Tibial artery (tissue), 4 donors: ENCODE results near the gene MAP4K2.
A peak's percentile ranks its signal among the peaks of the same experiment; 100 is the strongest.

Experiments used
- DNase-seq, 2 donors: peaks; one replicate each; pipeline ENCODE4 v3.0.0-alpha.2; 2019
- H3K27ac ChIP-seq, 2 donors: fragments of 200-600 bp; sonication (generic) in 1 of 2; 1 replicate in 1 of 2; 2 replicates in 1 of 2; pipeline ENCODE4 v1.5.1; 2018 to 2019; ENCODE audit warnings: mild to moderate bottlenecking in 1 of 2
- H3K27me3 ChIP-seq, 2 donors: fragments of 200-600 bp; sonication (generic) in 1 of 2; one replicate each; pipeline versions ENCODE4 v1.5.1 to v1.6.0; 2016 to 2019
- H3K36me3 ChIP-seq, 3 donors: fragments of 200-600 bp; sonication (generic) in 2 of 3; one replicate each; pipeline ENCODE4 v1.5.1; 2016 to 2019; ENCODE audit warnings: mild to moderate bottlenecking in 2 of 3
- H3K4me1 ChIP-seq, 4 donors: fragments of 200-600 bp; sonication (generic) in 2 of 4; 1 replicate in 3 of 4; 2 replicates in 1 of 4; pipeline ENCODE4 v1.5.1; 2016 to 2019
- H3K4me3 ChIP-seq, 2 donors: fragments of 200-600 bp; sonication (generic) in 1 of 2; 1 replicate in 1 of 2; 2 replicates in 1 of 2; pipeline ENCODE4 v1.5.1; 2018 to 2019; ENCODE audit warnings: mild to moderate bottlenecking in 2 of 2
- H3K9me3 ChIP-seq, 3 donors: fragments of 200-600 bp; sonication (generic) in 1 of 3; one replicate each; pipeline ENCODE4 v1.5.1; 2016 to 2019
- intact Hi-C: fragments of 100-400 bp; cut with DNase I; formaldehyde crosslinking; loops from one replicate; pipeline ENCODE4 v1.15.0; 2023; ENCODE audit warnings: low total_unique reads
- TF ChIP-seq, protein P1 (sequence below), 2 experiments: fragments of 200-600 bp in 1 of 2; fragments of 450-650 bp in 1 of 2; IDR thresholded peaks; one replicate each; pipeline ENCODE4 v1.5.1; 2017 to 2019; ENCODE audit warnings: antibody characterized with exemption in 2 of 2, mild to moderate bottlenecking in 1 of 2, moderate library complexity in 1 of 2

Gene MAP4K2

DNA sequence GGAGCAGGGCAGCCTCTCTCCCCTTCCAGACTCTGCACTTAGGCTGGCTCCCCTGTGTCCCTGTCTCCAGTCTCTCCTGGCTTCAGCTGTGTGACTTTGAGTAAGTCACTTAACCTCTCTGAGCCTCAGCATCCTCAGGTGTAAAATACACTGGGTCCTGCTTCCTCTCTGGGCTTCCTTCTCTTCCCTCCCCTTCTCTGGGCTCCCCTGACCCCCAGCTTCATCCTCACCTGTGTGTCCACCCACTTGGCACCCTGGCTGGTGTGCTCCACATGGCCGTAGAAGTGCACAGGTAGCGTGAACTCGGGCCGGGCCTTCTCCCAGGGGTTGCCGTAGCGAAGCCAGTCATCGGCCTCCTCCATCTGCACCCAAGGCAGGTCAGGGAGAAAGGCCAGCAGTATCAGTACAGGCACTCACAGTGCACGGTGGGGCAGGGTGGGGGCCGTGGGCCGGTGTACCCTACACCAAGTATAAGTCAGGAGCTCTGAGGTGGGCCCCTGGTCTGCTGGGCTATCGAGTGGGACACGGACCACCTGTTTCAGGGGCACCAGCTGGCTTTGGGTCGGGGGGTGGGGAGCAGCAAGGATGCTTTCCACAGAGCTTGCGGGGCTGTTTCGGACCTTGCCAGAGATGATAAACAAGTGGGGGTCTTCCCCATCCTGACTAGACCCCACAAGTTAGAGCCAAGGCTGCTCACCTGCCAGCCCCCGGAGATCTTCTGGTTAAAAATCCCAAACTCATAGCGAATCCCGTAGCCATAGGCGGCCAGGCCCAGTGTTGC lies 45.3 kb downstream of the MAP4K2 start:
- Histone ChIP-seq H3K4me1 (peaks cover 8 to 45% (median 37%) of the 10 kb centered on the region in 4 donors), H3K36me3 (peaks cover 3 to 34% (median 4%) of the 10 kb centered on the region in 3 donors)
- DNase-seq = peak; percentile 20 to 61

DNA sequence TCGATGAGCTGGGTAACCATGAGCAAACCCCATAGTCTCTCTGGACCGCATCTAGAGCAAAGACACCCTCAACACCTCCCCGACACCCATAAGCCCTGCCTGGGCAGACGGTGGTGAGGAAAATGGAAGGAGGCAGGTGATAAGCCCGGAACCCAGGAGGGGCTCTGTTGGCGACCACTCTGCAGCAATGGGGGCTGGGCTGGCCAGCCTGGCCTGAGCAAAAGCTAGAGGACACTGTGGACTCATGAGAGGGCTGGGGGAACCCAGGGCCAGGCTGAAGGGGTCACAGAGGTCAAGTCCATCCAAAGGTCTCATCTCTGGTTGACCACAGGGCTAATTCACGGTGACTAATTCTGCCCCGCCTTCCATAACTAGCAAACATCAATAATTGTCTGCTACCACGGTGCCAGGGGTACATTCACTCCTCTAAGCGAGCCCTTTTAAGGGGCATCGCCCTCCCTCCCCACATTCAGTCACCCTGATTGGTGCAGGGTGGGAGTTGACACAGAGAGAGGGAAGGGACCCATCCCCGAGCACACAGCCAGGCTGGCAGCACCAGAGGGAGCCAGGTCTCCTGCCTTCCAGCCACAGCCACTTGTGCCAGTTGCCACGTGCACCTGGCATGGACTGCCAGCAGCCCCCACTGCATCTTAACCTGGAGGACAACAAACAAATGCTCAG lies 47.2 kb downstream of the MAP4K2 start:
- TF ChIP-seq, protein P1, sequence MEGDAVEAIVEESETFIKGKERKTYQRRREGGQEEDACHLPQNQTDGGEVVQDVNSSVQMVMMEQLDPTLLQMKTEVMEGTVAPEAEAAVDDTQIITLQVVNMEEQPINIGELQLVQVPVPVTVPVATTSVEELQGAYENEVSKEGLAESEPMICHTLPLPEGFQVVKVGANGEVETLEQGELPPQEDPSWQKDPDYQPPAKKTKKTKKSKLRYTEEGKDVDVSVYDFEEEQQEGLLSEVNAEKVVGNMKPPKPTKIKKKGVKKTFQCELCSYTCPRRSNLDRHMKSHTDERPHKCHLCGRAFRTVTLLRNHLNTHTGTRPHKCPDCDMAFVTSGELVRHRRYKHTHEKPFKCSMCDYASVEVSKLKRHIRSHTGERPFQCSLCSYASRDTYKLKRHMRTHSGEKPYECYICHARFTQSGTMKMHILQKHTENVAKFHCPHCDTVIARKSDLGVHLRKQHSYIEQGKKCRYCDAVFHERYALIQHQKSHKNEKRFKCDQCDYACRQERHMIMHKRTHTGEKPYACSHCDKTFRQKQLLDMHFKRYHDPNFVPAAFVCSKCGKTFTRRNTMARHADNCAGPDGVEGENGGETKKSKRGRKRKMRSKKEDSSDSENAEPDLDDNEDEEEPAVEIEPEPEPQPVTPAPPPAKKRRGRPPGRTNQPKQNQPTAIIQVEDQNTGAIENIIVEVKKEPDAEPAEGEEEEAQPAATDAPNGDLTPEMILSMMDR (IDR thresholded peaks at IDR 0.05) = no peak
- no peak overlapping the region for H3K4me3 ChIP-seq
- H3K27ac ChIP-seq = no peak overlapping the region
- intact Hi-C loops = no loop called here
- DNase-seq = peak; percentile 7 to 62
- H3K36me3 ChIP-seq = peaks cover 13 to 49% (median 20%) of the 10 kb centered on the region in 3 donors
- no peaks in the 10 kb centered on the region for H3K9me3 ChIP-seq
- peaks cover 8 to 26% (median 23%) of the 10 kb centered on the region in 4 donors for H3K4me1 ChIP-seq
- H3K27me3 ChIP-seq = no peaks in the 10 kb centered on the region

More for the DNA sequence above, 45.3 kb downstream of the MAP4K2 start:
- H3K4me3 ChIP-seq = no peak overlapping the region
- TF ChIP-seq, protein P1 (IDR thresholded peaks at IDR 0.05) = no peak
- intact Hi-C loops = no loop called here
- H3K9me3 ChIP-seq = no peaks in the 10 kb centered on the region
- peak overlapping the region in 1 of 2 donors; percentile 93 for H3K27ac ChIP-seq
- no peaks in the 10 kb centered on the region for H3K27me3 ChIP-seq

DNA sequence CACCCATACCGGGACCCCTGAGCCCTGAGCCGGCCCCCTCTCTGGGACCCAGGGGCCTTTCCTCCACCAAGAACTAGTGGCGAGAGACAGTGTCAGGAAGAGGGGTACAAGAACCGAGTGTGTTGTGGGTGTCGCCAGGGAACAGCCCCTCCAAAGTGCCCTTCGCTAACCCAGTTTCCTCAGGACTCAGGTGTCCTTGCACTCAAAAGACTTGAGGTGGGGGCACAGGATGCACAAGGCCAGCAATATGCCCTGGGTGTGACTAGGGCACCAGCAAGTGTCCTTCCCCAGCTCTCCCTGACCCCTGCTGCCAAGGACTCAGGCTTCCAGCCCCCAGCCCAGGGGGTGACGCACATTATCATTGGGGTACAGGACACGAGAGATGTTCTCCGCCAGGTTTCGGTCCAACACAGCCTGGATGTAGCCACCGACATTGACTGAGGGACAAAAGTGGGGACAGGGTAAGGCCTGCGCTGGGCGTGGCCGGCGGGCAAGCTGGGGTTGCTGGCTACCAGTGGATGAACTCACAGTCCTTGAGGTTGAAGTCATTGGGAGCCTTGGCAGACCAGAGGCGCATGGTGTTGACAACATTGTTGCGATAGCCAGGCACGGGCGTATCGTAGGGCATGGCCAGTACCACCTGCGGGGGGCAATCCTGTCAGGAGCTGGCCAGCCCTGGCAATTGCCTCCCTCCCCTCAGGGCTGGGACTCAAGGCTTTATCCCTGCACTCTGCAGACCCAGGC lies 47.9 kb downstream of the MAP4K2 start:
- H3K27ac ChIP-seq = no peak overlapping the region
- peak; percentile 13 to 61 for DNase-seq
- TF ChIP-seq, protein P1 (IDR thresholded peaks at IDR 0.05) = no peak

DNA sequence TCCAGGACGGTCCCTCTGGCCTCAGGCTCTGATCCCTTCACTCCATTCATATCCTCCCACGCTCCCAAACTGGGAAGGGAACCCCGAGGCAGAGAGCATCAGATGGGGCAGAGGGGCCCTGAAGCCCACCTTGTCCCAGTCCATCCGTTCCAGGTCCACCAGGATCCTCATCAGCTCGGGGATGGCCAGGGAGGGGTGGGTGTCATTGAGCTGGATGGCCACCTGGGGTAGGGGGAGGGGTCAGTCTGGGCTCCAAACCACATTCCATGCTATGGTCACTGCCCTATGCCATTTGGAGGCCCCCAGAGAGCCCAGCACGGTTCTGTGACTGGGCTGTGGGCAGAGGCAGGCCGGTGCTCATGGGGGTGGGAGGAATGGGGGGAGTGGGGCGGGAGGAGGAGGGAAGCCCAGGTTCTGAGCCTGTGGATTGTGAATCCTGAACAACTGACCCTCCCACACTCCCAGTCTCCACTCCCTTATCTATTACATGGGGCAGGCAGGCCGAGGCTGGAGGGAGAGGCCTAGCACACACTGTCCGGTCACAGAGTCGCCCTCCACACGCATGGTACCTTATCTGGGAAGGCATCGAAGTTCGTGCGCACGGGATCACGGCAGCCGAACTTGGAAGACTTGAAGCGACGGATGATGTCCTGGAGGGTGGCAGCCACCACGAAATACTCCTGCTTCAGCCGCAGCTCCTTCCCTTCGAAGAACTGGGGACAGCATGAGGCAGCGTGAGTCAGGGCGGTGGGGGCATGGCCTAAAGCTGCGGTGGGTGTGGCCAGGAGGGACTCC lies 48.7 kb downstream of the MAP4K2 start:
- H3K27ac ChIP-seq = no peak overlapping the region
- DNase-seq = peak in 1 of 2 donors; percentile 14
- no peak overlapping the region for H3K4me3 ChIP-seq
- TF ChIP-seq, protein P1 (IDR thresholded peaks at IDR 0.05) = no peak
- H3K27me3 ChIP-seq = no peaks in the 10 kb centered on the region
- peaks cover 0 to 13% (median 10%) of the 10 kb centered on the region in 4 donors for H3K4me1 ChIP-seq
- H3K36me3 ChIP-seq = peaks cover 18 to 60% (median 27%) of the 10 kb centered on the region in 3 donors
- no peaks in the 10 kb centered on the region for H3K9me3 ChIP-seq
- intact Hi-C loops = no loop called here

More for the DNA sequence above, 47.9 kb downstream of the MAP4K2 start:
- H3K36me3 ChIP-seq = peaks cover 17 to 56% (median 27%) of the 10 kb centered on the region in 3 donors
- no peaks in the 10 kb centered on the region for H3K9me3 ChIP-seq
- intact Hi-C loops = no loop called here
- H3K4me3 ChIP-seq = no peak overlapping the region
- H3K27me3 ChIP-seq = no peaks in the 10 kb centered on the region
- peaks cover 4 to 19% (median 16%) of the 10 kb centered on the region in 4 donors for H3K4me1 ChIP-seq
